ENCODE results near the gene SLC25A26.

Gene SLC25A26

GRCh38 chr3:66227051-66227450, 6.2 kb downstream of the SLC25A26 start:
- DNase-seq (ENCODE audit: low read depth), result no peak

- no peak for DNase-seq (ENCODE audit: low read depth)
Measured at GRCh38 chr3:66227915-66228314, 7.1 kb downstream of the SLC25A26 start.

DNA sequence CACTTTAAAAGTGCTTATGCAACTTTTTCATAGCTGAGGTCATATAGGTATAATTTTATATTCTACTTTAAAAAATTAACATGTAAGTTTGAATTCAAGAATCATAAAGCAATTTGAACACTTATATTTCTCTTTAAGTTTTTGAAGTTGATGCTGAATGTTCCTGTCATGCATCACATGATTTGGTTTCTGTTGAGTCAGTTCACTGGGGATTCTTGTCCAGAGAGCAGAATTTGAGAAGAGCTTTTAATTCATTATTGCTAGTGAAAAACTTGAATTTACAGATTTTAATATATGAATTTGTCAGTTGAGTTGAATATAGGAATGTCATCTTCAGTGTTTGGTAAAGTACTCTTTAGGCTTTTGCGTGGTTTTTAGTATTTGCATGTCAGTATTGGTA, 7.9 kb downstream of the SLC25A26 start:
- DNase-seq (ENCODE audit: low read depth), result no peak

- no peak for DNase-seq (ENCODE audit: low read depth)
Measured at GRCh38 chr3:66229931-66230330, 9.1 kb downstream of the SLC25A26 start.

DNA sequence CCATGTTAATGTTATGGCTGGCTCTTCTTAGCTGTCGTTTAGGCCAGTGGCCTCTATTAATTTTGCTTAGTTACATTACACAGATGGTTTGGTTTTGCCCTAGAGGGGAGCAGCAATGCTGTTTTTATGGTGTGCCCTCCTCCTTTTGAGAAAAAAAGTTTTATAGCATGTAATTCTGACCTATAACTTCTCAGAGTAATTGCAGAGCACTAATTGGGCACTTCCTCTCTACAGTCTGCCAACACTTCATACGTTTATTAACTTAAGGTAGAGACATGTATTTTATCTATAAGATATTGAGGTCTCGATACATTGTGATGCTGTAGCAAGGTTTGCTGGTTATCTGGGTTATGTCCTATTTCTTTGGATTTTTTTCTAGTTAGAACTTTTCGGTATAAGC, 12.2 kb downstream of the SLC25A26 start:
- no peak for DNase-seq (ENCODE audit: low read depth)

- DNase-seq (ENCODE audit: low read depth), result no peak
Measured at GRCh38 chr3:66236281-66236680, 15.5 kb downstream of the SLC25A26 start.

DNA sequence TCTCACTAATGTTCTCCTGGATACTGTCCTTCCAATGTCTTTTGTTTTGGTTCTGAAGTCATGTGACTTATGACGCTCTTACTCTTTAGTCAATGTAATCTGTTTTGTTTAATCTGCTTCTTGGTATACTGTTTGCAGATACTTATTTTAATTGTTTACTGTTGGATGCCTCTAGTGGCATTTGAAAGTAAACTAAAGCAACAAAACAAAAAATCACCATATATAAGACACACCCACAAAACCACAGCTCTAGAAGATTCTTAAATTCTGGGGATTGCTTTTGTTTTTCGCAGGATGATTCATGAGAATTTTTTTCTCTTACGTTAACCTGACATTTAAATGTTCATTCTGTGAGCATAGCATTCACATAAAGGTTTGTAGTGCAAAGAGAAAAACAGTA, 16.8 kb downstream of the SLC25A26 start:
- DNase-seq (ENCODE audit: low read depth), result no peak

- no peak for DNase-seq (ENCODE audit: low read depth)
Measured at GRCh38 chr3:66239513-66240123, 18.8 kb downstream of the SLC25A26 start.

DNA sequence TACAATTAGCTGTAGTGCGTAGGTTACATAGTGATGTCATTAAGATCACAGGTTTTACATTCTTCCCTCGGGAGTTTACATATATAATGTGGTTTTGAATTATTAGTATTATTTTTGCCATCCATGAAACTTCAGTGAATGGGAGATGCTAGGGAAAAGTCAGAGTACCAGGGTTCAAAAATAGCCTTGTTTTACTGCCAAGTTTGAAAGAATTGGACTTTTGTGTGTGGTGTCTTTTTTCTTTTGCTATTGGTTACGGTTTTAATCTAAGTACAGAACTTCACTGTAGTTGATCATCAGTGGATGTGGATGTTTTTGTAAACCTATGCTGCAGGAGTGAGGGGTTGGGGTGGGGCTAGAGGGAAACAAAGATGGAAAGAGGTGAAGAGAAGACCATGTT, 20.7 kb downstream of the SLC25A26 start:
- no peak for DNase-seq (ENCODE audit: low read depth)

GRCh38 chr3:66242788-66243464, 22.1 kb downstream of the SLC25A26 start:
- DNase-seq (ENCODE audit: low read depth), result no peak

- no peak for DNase-seq (ENCODE audit: low read depth)
Measured at GRCh38 chr3:66248641-66249040, 27.8 kb downstream of the SLC25A26 start.

DNA sequence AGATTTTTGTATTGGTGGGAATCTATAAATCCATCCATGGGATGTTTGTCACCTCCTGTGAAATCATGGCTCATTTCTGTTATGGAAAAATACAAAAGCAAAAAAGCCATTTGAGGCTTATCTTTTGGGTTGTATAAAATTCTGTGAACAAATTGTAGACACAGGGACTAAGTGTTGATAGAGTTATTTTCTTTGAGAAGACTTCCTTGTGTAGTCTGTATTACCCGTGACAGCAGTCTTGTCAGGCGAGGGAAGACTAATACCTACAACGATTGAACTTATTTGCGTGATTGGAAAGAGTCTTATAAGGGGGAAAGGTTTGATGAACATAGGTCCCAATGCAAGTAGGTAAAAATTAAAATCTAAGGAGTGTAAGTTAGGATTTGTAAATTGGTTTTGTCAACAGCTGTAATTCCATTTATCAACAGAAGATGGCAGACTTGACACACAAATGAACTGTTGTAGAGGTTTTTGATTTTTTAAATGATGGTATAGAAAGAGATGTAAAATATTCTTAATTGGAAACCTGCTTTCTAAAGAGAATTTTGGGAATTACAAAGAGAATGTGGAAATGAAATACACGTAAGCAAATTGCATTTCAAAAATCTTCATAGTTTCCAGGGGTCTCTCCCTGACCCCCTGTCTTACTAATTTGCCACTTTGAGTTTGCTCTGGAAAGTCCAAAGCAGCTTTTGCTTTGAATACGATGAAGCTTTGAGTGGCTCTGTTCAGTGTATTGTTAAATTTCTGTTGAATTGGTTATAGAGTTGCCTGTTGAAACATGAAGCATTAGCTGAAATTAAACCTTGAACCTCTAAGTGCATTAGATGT, 33.2 kb downstream of the SLC25A26 start:
- no peak for DNase-seq (ENCODE audit: low read depth)

DNA sequence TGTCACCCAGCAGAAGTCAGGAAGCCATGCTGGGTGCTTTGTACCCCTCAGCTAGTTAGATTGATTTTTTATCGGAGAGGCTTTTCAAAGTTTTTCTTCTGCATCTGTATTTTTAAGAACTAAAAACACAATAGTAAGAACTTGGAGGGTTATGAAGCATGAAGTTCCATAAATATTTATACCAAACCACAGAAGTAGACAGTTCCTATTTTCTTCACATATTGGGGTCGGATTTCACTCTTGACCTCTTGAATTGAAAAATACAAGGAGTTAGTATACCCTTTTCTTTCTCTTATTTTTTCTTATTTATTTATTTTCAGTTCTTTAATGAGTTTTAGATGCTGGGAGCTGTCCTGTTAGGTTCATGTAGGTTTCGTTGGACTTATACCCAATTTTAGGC, 35.1 kb downstream of the SLC25A26 start:
- no peak for DNase-seq (ENCODE audit: low read depth)

GRCh38 chr3:66256806-66257205, 36.0 kb downstream of the SLC25A26 start:
- no peak for DNase-seq (ENCODE audit: low read depth)

GRCh38 chr3:66259566-66260255, 38.9 kb downstream of the SLC25A26 start:
- no peak for DNase-seq (ENCODE audit: low read depth)

DNA sequence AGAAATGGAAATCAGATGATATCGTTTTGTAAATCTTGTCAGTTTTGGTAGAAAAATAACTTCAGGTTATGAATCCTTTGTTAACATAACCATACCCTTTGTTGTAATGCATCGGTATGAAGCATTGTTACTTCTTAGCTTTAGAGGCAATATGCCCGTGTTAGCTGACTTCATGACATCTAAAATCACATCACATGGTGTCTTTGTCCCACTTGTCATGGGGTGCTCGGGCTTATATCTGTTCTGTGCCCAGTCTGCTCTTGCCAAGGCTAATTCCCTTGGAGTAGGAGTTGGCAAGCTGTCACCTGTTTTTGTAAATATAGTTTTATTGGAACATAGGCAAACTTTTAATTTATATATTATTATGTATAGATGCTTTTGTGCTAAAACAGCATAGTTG, 39.6 kb downstream of the SLC25A26 start:
- DNase-seq (ENCODE audit: low read depth), result no peak

- DNase-seq (ENCODE audit: low read depth), result no peak
Measured at GRCh38 chr3:66261355-66261754, 40.6 kb downstream of the SLC25A26 start.

GRCh38 chr3:66265649-66266048, 44.8 kb downstream of the SLC25A26 start:
- no peak for DNase-seq (ENCODE audit: low read depth)

- DNase-seq (ENCODE audit: low read depth), result no peak
Measured at GRCh38 chr3:66266551-66266950, 45.8 kb downstream of the SLC25A26 start.

- no peak for DNase-seq (ENCODE audit: low read depth)
Measured at GRCh38 chr3:66267031-66267430, 46.2 kb downstream of the SLC25A26 start.

DNA sequence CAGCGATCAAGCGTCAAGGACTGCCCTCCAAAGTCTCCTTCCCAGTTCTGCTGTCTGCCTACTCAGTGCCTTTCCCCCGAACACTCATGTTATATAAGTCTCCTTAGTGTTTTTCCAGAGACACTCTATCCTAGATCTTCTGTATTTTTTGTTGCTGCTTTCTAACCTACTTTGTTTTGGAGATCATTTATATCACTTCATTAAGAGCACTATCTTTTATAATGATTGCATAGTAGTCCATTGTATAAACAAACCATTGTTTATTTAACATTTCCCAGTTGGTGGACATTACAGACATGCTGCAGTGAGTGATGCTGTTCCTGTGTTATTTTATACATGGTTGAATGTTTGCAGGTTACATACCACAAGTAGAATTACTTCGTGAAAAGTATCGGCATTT, 47.1 kb downstream of the SLC25A26 start:
- no peak for DNase-seq (ENCODE audit: low read depth)

DNA sequence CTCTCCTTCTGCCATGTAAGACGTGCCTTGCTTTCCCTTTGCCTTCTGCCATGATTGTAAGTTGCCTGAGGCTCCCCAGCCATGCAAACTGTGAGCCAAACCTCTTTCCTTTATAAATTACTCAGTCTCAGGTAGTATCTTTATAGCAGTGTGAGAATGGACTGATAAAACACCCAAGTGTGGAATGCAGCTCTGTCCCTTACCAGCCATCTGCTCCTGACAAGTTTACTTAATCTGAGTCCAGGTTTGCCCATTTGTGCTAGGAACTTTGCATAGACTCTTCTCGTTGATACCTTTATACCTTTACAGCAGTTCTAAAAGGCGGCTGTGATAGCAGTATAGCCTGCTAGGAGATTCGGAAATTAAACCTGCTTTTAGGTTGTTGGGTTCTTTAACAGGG, 48.1 kb downstream of the SLC25A26 start:
- no peak for DNase-seq (ENCODE audit: low read depth)

DNA sequence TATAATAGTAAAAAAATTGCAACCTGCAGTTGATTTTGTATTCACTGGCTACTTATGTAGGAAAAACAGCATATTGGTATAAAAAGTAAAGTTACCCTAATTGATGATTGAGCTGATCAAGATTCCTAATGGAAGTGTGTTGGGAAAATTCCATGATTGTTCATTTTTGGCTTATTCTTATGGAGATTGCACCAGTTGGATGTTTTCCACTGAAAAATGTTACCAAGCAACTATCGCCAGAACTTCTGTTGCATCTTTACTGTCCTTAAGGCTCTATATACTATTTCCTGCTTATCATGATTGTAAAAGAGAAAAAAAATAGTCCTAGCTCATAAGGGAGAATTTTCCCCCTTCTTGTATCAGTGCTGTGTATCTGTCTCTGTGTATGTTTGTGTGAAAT, 48.6 kb downstream of the SLC25A26 start:
- DNase-seq (ENCODE audit: low read depth), result no peak
